Breast epithelium (tissue), 4 donors: ENCODE measurements around the gene SMARCE1. TPM values are rescaled to one million over a fixed set of nuclear protein-coding genes. Genes with fewer than 3 reads are reported as not detected.
A peak's percentile ranks its signal among the peaks of the same experiment; 100 is the strongest.

ENCODE experiments used
- DNase-seq, 2 donors: peaks; one replicate each; pipeline ENCODE4 v3.0.0-alpha.2; 2019; ENCODE audit warnings: low spot score in 2 of 2
- H3K27ac ChIP-seq, 2 donors: fragments of 200-600 bp; sonication (generic) in 1 of 2; one replicate each; pipeline ENCODE4 v1.5.1; 2016 to 2019; ENCODE audit warnings: mild to moderate bottlenecking in 1 of 2
- H3K27me3 ChIP-seq, 2 donors: fragments of 200-600 bp; sonication (generic) in 1 of 2; one replicate each; pipeline versions ENCODE4 v1.5.1 to v1.6.0; 2017 to 2019; ENCODE audit warnings: control low read depth in 1 of 2, mild to moderate bottlenecking in 1 of 2
- H3K36me3 ChIP-seq: fragments of 200-600 bp; one replicate; pipeline ENCODE4 v1.5.1; 2019
- H3K4me1 ChIP-seq, 2 donors: fragments of 200-600 bp; sonication (generic); one replicate each; pipeline ENCODE4 v1.5.1; 2016 to 2019; ENCODE audit warnings: control low read depth in 1 of 2
- H3K4me3 ChIP-seq, 3 donors: fragments of 200-600 bp; sonication (generic); 1 replicate in 2 of 3; 2 replicates in 1 of 3; pipeline ENCODE4 v1.5.1; 2016 to 2019; ENCODE audit warnings: mild to moderate bottlenecking in 3 of 3, moderate library complexity in 2 of 3
- H3K9me3 ChIP-seq, 2 donors: fragments of 200-600 bp; sonication (generic) in 1 of 2; one replicate each; pipeline ENCODE4 v1.5.1; 2016 to 2019; ENCODE audit warnings: control low read depth in 1 of 2
- POLR2A ChIP-seq: fragments of 450-650 bp; IDR thresholded peaks from one replicate; pipeline ENCODE4 v1.6.1; 2016; ENCODE audit warnings: antibody characterized with exemption, mild to moderate bottlenecking, moderate library complexity
- POLR2AphosphoS5 ChIP-seq, 3 donors: sonication (generic); formaldehyde crosslinking; IDR thresholded peaks; one replicate each; pipeline ENCODE4 v1.6.1; 2017; ENCODE audit warnings: antibody characterized with exemption in 3 of 3
- intact Hi-C: fragments of 100-400 bp; cut with DNase I; formaldehyde crosslinking; loops from one replicate; pipeline ENCODE4 v1.15.1; 2023; ENCODE audit warnings: low total_unique reads
- total RNA-seq, 3 donors: library from RNA; depleted of rRNA; stranded (reverse); fragments of >200 nt; gene quantifications; one replicate each; pipeline ENCODE4 v1.1.0, GENCODE V29; 2016
- TF ChIP-seq, protein P1 (sequence below), 3 donors: fragments of 450-650 bp; IDR thresholded peaks; one replicate each; pipeline ENCODE4 v1.5.1; 2016 to 2017; ENCODE audit warnings: antibody characterized with exemption in 3 of 3, mild to moderate bottlenecking in 3 of 3, moderate library complexity in 3 of 3

Gene SMARCE1
- total RNA-seq, 3 donors from 2014 or later = 91.4 to 122 (median 98.4) TPM

DNA sequence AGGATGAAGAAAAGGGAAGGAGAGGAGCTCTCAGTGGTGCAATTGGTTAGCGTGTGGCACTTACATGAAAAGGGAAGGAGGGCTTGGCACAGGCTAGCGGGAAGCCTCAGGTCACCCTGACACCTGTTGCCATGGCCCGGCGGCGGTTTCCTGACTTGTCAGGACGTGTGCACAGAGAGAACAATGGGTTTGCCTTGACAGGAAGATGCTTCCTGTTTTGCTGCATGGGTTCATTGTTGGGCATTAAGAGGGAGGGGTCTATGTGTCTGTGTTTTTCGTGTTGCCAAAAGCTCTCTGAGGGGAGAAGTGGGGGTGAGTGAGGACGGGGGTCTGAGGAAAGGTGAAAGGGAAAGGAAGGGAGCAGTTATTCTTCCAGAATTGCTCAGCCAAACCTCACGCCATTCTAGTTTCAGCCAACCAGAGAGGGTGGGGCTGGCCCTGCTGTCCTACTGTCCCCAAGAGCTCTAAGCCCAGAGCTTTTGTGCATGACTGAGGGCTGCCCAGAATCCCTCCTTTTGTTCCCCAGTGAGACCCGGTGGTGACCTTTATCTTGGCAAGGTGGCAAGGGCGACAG, 65.2 kb downstream of the SMARCE1 start:
- peak; percentile 51 to 82 (median 61) for TF ChIP-seq POLR2AphosphoS5 (IDR thresholded peaks at IDR 0.05)
- TF ChIP-seq, protein P1, sequence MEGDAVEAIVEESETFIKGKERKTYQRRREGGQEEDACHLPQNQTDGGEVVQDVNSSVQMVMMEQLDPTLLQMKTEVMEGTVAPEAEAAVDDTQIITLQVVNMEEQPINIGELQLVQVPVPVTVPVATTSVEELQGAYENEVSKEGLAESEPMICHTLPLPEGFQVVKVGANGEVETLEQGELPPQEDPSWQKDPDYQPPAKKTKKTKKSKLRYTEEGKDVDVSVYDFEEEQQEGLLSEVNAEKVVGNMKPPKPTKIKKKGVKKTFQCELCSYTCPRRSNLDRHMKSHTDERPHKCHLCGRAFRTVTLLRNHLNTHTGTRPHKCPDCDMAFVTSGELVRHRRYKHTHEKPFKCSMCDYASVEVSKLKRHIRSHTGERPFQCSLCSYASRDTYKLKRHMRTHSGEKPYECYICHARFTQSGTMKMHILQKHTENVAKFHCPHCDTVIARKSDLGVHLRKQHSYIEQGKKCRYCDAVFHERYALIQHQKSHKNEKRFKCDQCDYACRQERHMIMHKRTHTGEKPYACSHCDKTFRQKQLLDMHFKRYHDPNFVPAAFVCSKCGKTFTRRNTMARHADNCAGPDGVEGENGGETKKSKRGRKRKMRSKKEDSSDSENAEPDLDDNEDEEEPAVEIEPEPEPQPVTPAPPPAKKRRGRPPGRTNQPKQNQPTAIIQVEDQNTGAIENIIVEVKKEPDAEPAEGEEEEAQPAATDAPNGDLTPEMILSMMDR (IDR thresholded peaks at IDR 0.05) = no peak
- H3K4me3 ChIP-seq = peak overlapping the region in 2 of 3 donors; percentile 18 to 31
- intact Hi-C loops = no loop called here
- H3K9me3 ChIP-seq = peaks cover 0 to 5% of the 10 kb centered on the region in 2 donors
- peak; percentile 83 to 94 for DNase-seq
- H3K4me1 ChIP-seq = peaks cover 0 to 11% of the 10 kb centered on the region in 2 donors
- no peaks in the 10 kb centered on the region for H3K36me3 ChIP-seq
- H3K27me3 ChIP-seq = no peaks in the 10 kb centered on the region
- H3K27ac ChIP-seq = peak overlapping the region; percentile 85 to 92

DNA sequence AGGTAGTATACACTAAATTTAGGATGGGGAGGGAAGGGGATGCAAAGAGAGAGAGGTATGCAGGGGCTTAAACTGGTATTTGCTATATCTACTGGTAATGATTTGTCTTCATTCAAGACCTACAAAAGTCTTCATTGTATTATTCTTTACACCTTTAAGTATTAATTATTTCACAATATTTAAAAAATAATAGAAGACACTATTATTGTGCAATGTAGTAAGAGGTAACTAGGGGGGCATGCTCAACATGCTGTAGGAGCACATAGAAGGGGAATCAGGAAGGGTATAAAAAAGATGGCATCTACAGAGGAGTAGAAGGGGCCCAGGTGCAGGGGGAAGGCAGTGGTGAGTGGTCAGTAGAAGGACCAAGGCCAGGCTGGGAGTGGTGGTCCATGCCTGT, 67.5 kb downstream of the SMARCE1 start:
- H3K27ac ChIP-seq = peak overlapping the region in 1 of 2 donors; percentile 32
- intact Hi-C loops = no loop called here
- peaks cover 0 to 5% of the 10 kb centered on the region in 2 donors for H3K9me3 ChIP-seq
- H3K27me3 ChIP-seq = no peaks in the 10 kb centered on the region
- H3K4me3 ChIP-seq = no peak overlapping the region
- no peaks in the 10 kb centered on the region for H3K36me3 ChIP-seq
- peaks cover 0 to 11% of the 10 kb centered on the region in 2 donors for H3K4me1 ChIP-seq
- no peak for DNase-seq
- TF ChIP-seq, protein P1 (IDR thresholded peaks at IDR 0.05) = no peak
- TF ChIP-seq POLR2AphosphoS5 (IDR thresholded peaks at IDR 0.05) = no peak
- no peak for TF ChIP-seq POLR2A

DNA sequence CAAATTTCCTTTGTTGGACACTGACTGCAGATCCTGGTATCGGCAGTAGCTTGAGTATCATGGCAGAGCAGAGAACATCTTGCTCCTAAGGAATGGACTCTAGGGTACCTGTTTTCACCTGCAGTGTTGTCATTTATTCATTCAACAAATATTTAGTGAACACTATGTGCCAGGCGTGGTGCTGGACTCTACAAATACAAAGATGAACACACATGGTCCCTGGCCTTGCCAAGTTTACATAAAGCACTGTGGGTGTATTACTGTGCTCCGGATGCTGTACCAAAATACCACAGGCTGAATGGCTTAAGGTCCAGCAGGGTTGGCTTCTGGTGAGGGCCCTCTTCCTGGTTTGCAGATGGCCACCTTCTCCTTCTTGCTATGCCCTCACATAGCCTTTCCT, 68.1 kb downstream of the SMARCE1 start:
- Histone ChIP-seq H3K4me1 (peaks cover 0 to 11% of the 10 kb centered on the region in 2 donors), H3K9me3 (peaks cover 0 to 3% of the 10 kb centered on the region in 2 donors), H3K4me3 (no peak overlapping the region), H3K36me3 (no peaks in the 10 kb centered on the region), H3K27me3 (no peaks in the 10 kb centered on the region), H3K27ac (no peak overlapping the region)
- intact Hi-C loops = no loop called here
- TF ChIP-seq, protein P1 (IDR thresholded peaks at IDR 0.05) = no peak
- TF ChIP-seq POLR2AphosphoS5 (IDR thresholded peaks at IDR 0.05) (no peak), POLR2A (no peak)
- DNase-seq = no peak

DNA sequence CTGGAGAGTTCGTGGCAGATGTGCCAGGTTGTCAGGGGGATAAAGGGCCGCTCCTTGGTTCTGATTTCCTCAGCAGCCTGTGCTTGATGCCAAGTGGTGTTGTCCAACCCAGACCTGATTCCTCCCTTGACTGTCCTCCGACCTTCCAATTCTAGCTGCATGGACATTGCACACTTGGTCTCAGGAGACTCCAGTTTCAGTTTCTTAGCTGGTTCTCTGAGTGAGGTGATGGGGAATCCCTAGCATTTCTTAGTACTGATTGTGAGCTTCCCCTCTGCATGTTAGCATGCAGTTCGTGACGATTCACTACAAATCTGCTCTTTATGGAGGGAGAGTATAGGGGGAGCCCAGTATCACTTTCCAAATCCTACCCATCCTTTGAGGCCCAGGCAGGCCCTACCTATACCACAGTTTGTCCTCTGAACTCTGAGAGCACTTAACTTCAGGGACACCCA, 70.0 kb downstream of the SMARCE1 start:
- Histone ChIP-seq H3K27ac (no peak overlapping the region), H3K27me3 (no peaks in the 10 kb centered on the region), H3K36me3 (no peaks in the 10 kb centered on the region), H3K9me3 (peaks cover 7 to 11% of the 10 kb centered on the region in 2 donors), H3K4me1 (peaks cover 0 to 11% of the 10 kb centered on the region in 2 donors), H3K4me3 (no peak overlapping the region)
- intact Hi-C loops = no loop called here
- TF ChIP-seq, protein P1 (IDR thresholded peaks at IDR 0.05) = no peak
- no peak for TF ChIP-seq POLR2AphosphoS5 (IDR thresholded peaks at IDR 0.05)
- TF ChIP-seq POLR2A = no peak
- DNase-seq = no peak

DNA sequence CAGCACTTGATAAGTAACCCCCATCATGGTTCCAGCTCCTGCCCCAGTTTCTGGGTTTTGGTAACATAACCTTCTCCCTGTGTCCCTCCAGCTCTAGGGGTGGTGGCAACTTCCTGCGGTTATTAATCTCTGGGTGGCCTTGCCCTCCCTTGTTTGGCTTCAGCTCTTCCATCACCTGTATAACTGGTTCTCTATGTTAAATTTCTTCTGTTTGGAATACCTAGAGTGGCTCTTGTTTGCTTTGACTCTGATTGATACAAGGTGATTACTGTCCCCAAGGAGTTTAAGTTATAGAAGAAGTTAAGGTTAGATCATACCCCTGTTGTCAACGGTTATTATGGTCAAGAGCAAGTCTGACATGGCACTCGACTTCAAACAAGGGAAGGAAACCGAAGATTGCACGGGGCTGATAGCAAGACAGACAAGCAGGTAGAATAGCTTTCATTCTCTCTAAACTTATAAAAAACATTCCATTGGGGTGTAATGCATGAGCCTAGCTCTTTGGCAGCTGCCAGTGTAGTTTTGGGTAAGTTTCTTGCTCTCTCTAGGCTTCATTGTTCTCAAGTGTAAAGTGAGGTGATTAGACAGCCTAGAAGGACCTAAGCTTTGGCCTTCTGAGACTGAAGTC, 71.4 kb downstream of the SMARCE1 start:
- intact Hi-C loops = no loop called here
- H3K27me3 ChIP-seq = no peaks in the 10 kb centered on the region
- no peak for DNase-seq
- no peaks in the 10 kb centered on the region for H3K36me3 ChIP-seq
- H3K4me3 ChIP-seq = no peak overlapping the region
- peaks cover 7 to 11% of the 10 kb centered on the region in 2 donors for H3K9me3 ChIP-seq
- TF ChIP-seq POLR2A (no peak), POLR2AphosphoS5 (IDR thresholded peaks at IDR 0.05) (no peak)
- TF ChIP-seq, protein P1 (IDR thresholded peaks at IDR 0.05) = no peak
- peak overlapping the region; percentile 40 to 61 for H3K27ac ChIP-seq
- H3K4me1 ChIP-seq = no peaks in the 10 kb centered on the region
